Neural progenitor cell (in vitro differentiated cells): ENCODE results near the gene EPHA5. TPM values are rescaled to one million over a fixed set of nuclear protein-coding genes. Genes with fewer than 3 reads are reported as not detected.

Source experiments
- DNase-seq: peaks from one replicate; pipeline ENCODE4 v3.0.0-alpha.2; 2016; ENCODE audit warnings: low spot score
- H2AFZ ChIP-seq: fragments of 200-600 bp; sonication (generic); replicated peaks from 2 replicates; pipeline ENCODE4 v1.6.1; 2016; ENCODE audit warnings: antibody characterized with exemption
- H3F3A ChIP-seq: fragments of 200-600 bp; sonication (generic); 2 replicates; pipeline ENCODE4 v1.6.1; 2016; ENCODE audit warnings: antibody characterized with exemption, low read depth
- H3K27ac ChIP-seq: fragments of 200-600 bp; sonication (generic); 2 replicates; pipeline ENCODE4 v1.5.1; 2016; ENCODE audit warnings: mild to moderate bottlenecking
- H3K27me3 ChIP-seq: fragments of 200-600 bp; sonication (generic); 2 replicates; pipeline ENCODE4 v1.6.1; 2016; ENCODE audit warnings: mild to moderate bottlenecking, moderate library complexity
- H3K36me3 ChIP-seq: fragments of 200-600 bp; sonication (generic); 2 replicates; pipeline ENCODE4 v1.5.1; 2016
- H3K4me1 ChIP-seq: fragments of 200-600 bp; sonication (generic); 2 replicates; pipeline ENCODE4 v1.6.1; 2016; ENCODE audit warnings: mixed run types
- H3K4me2 ChIP-seq: fragments of 200-600 bp; sonication (generic); 2 replicates; pipeline ENCODE4 v1.6.1; 2016
- H3K4me3 ChIP-seq: fragments of 200-600 bp; sonication (generic); 2 replicates; pipeline ENCODE4 v1.5.1; 2016
- H3K79me2 ChIP-seq: fragments of 200-600 bp; sonication (generic); 2 replicates; pipeline ENCODE4 v1.6.1; 2016; ENCODE audit warnings: low read depth
- H3K9ac ChIP-seq: fragments of 200-600 bp; sonication (generic); 2 replicates; pipeline ENCODE4 v1.6.1; 2016
- H3K9me3 ChIP-seq: fragments of 200-600 bp; sonication (generic); 2 replicates; pipeline ENCODE4 v1.5.1; 2016; ENCODE audit warnings: low read depth
- H4K20me1 ChIP-seq: fragments of 200-600 bp; sonication (generic); 2 replicates; pipeline ENCODE4 v1.6.1; 2016; ENCODE audit warnings: low read depth
- H3K27ac Mint-ChIP-seq: 3 replicates; pipeline ENCODE4 v1.8.0; 2021; ENCODE audit warnings: mixed read lengths
- H3K27me3 Mint-ChIP-seq: 2 replicates; pipeline ENCODE4 v1.8.0; 2022; ENCODE audit warnings: low read depth, mild to moderate bottlenecking, inconsistent platforms, moderate library complexity, mixed read lengths; ENCODE audit not compliant: insufficient read depth
- H3K36me3 Mint-ChIP-seq: 3 replicates; pipeline ENCODE4 v1.8.0; 2021; ENCODE audit warnings: mixed read lengths
- H3K4me1 Mint-ChIP-seq: 3 replicates; pipeline ENCODE4 v1.8.0; 2021; ENCODE audit warnings: mixed read lengths
- H3K4me3 Mint-ChIP-seq: 3 replicates; pipeline ENCODE4 v1.8.0; 2021; ENCODE audit warnings: mild to moderate bottlenecking, moderate library complexity, mixed read lengths
- H3K9me3 Mint-ChIP-seq: 3 replicates; pipeline ENCODE4 v1.8.0; 2020; ENCODE audit warnings: mixed read lengths
- EZH2 ChIP-seq: fragments of 200-600 bp; sonication (generic); IDR thresholded peaks from 2 replicates; pipeline ENCODE4 v1.6.1; 2017; ENCODE audit warnings: antibody characterized with exemption, mild to moderate bottlenecking, moderate library complexity
- EZH2phosphoT487 ChIP-seq: fragments of 200-600 bp; sonication (generic); IDR thresholded peaks from 2 replicates; pipeline ENCODE4 v1.6.1; 2017; ENCODE audit warnings: antibody characterized with exemption
- total RNA-seq: library from RNA; depleted of rRNA; stranded (reverse); fragments of >200 nt; gene quantifications from 2 replicates; pipeline ENCODE4 v1.2.3, GENCODE V29; 2015; ENCODE audit warnings: low replicate concordance
- TF ChIP-seq, protein P1 (sequence below): fragments of 200-600 bp; sonication (generic); IDR thresholded peaks from 2 replicates; pipeline ENCODE4 v1.5.1; 2017; ENCODE audit warnings: antibody characterized with exemption, mild to moderate bottlenecking

The EPHA5 gene
- total RNA-seq, 1 donor from 2014 or later = not detected

DNA sequence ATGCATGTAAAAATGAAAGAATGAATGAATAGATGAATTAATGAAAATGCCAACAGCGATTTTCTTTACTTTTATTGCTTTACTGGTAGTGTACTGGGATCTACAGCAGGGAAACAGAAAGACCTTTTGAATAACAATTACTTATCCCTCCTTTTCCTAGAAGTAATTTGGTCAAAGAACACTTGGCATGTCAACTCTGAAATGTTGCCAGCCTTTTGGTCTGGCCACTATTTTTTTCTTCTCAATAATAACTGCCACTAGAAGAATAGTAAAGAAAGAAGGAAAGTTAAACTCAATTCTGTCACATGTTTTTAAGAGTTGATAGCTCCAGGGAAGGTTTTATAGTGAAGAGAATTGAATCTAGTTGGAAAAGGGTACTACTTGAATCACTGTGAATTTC, 52.9 kb downstream of the EPHA5 start:
- Histone ChIP-seq H3K4me3 (no peak overlapping the region), H3K27ac (no peak overlapping the region), H3K79me2 (no peaks in the 10 kb centered on the region), H3K27me3 (no peaks in the 10 kb centered on the region), H4K20me1 (no peaks in the 10 kb centered on the region), H3F3A (no peaks in the 10 kb centered on the region), H2AFZ (no peak overlapping the region), H3K36me3 (no peaks in the 10 kb centered on the region), H3K4me1 (no peaks in the 10 kb centered on the region), H3K4me2 (no peak overlapping the region), H3K9me3 (no peaks in the 10 kb centered on the region), H3K9ac (no peak overlapping the region)
- no peaks in the 10 kb centered on the region for H3K27me3 Mint-ChIP-seq
- H3K36me3 Mint-ChIP-seq = no peaks in the 10 kb centered on the region
- no peak overlapping the region for H3K27ac Mint-ChIP-seq
- no peak overlapping the region for H3K4me3 Mint-ChIP-seq
- no peaks in the 10 kb centered on the region for H3K9me3 Mint-ChIP-seq
- TF ChIP-seq EZH2 = no peak
- TF ChIP-seq EZH2phosphoT487 = no peak
- TF ChIP-seq, protein P1, sequence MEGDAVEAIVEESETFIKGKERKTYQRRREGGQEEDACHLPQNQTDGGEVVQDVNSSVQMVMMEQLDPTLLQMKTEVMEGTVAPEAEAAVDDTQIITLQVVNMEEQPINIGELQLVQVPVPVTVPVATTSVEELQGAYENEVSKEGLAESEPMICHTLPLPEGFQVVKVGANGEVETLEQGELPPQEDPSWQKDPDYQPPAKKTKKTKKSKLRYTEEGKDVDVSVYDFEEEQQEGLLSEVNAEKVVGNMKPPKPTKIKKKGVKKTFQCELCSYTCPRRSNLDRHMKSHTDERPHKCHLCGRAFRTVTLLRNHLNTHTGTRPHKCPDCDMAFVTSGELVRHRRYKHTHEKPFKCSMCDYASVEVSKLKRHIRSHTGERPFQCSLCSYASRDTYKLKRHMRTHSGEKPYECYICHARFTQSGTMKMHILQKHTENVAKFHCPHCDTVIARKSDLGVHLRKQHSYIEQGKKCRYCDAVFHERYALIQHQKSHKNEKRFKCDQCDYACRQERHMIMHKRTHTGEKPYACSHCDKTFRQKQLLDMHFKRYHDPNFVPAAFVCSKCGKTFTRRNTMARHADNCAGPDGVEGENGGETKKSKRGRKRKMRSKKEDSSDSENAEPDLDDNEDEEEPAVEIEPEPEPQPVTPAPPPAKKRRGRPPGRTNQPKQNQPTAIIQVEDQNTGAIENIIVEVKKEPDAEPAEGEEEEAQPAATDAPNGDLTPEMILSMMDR = no peak
- H3K4me1 Mint-ChIP-seq = no peaks in the 10 kb centered on the region
- DNase-seq = no peak

DNA sequence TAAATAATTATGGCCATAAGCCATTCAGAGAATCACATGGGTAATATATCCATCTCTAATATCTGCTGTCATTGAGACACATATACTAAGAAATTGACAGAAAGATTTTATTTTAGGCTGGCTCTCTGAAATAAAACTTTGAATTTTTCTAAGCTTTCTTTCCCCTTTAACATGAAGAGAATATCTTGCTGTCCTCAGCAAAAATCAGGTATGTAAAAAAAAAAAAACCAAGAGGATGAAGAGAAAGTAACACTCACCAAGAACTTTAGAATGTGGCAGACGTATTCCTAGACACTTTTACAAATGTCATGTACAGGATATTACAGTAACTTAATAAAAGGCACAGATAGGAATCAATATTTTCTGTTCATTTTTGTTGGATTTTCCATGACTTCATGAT, 65.8 kb downstream of the EPHA5 start:
- Histone ChIP-seq H3K4me2 (no peak overlapping the region), H3K36me3 (no peaks in the 10 kb centered on the region), H3K9ac (no peak overlapping the region), H3K27ac (no peak overlapping the region), H3K27me3 (no peaks in the 10 kb centered on the region), H3F3A (no peaks in the 10 kb centered on the region), H3K79me2 (no peaks in the 10 kb centered on the region), H3K9me3 (no peaks in the 10 kb centered on the region), H4K20me1 (no peaks in the 10 kb centered on the region), H3K4me3 (no peak overlapping the region), H2AFZ (no peak overlapping the region), H3K4me1 (no peaks in the 10 kb centered on the region)
- Mint-ChIP-seq H3K4me3 (no peak overlapping the region), H3K4me1 (no peaks in the 10 kb centered on the region), H3K9me3 (no peaks in the 10 kb centered on the region), H3K36me3 (no peaks in the 10 kb centered on the region), H3K27ac (no peak overlapping the region), H3K27me3 (no peaks in the 10 kb centered on the region)
- TF ChIP-seq EZH2 = no peak
- TF ChIP-seq, protein P1 = no peak
- no peak for TF ChIP-seq EZH2phosphoT487
- DNase-seq = no peak

DNA sequence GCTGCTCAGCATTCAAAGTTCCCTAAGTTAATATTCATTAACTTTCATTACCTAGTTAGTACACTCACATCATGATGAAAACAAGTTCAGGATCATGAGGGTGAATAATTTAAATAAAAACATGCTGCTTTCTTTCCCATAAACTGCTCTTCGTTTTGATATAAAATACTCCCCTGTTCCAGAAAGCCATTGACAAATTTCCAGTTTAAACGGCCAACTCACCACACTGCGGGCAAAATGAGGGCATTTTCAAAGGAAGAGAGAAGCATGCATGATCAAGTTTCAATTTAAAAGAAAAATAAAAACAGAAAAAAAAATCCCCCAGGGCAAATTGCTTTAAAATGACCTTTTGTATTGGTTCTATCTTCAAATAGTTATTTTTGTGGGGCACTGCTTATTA, 69.6 kb downstream of the EPHA5 start:
- Histone ChIP-seq H3K4me2 (no peak overlapping the region), H3K9me3 (no peaks in the 10 kb centered on the region), H2AFZ (no peak overlapping the region), H3F3A (no peaks in the 10 kb centered on the region), H3K4me1 (no peaks in the 10 kb centered on the region), H3K27ac (no peak overlapping the region), H3K27me3 (no peaks in the 10 kb centered on the region), H3K9ac (no peak overlapping the region), H4K20me1 (no peaks in the 10 kb centered on the region), H3K79me2 (no peaks in the 10 kb centered on the region), H3K4me3 (no peak overlapping the region), H3K36me3 (no peaks in the 10 kb centered on the region)
- H3K27ac Mint-ChIP-seq = no peak overlapping the region
- H3K27me3 Mint-ChIP-seq = no peaks in the 10 kb centered on the region
- peaks cover 3% of the 10 kb centered on the region for H3K4me1 Mint-ChIP-seq
- TF ChIP-seq EZH2phosphoT487 (no peak), EZH2 (no peak)
- TF ChIP-seq, protein P1 = no peak
- no peaks in the 10 kb centered on the region for H3K9me3 Mint-ChIP-seq
- no peak overlapping the region for H3K4me3 Mint-ChIP-seq
- DNase-seq = no peak
- no peaks in the 10 kb centered on the region for H3K36me3 Mint-ChIP-seq

DNA sequence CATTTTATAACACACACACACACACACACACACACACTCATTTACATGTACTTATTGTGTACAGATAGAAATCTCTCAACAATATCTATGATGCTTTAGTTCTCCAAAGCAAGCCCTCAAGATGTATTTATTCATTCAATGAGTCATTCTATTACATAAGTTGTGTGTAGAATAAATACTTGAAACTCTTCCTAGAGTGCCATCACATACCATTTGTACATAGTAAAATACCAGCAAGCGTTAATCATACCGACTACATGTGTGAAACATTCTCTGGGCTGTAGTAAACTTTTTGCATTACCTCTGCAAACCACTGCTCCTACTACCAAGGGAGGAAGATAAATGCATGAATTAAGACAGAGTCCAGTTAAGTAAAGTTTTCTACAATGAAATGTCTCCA, 70.9 kb downstream of the EPHA5 start:
- Histone ChIP-seq H3K9ac (no peak overlapping the region), H2AFZ (no peak overlapping the region), H3K79me2 (no peaks in the 10 kb centered on the region), H3K27ac (no peak overlapping the region), H3K9me3 (no peaks in the 10 kb centered on the region), H3F3A (no peaks in the 10 kb centered on the region), H3K36me3 (no peaks in the 10 kb centered on the region), H3K27me3 (no peaks in the 10 kb centered on the region), H3K4me1 (no peaks in the 10 kb centered on the region), H4K20me1 (no peaks in the 10 kb centered on the region), H3K4me2 (no peak overlapping the region), H3K4me3 (no peak overlapping the region)
- Mint-ChIP-seq H3K4me1 (peaks cover 3% of the 10 kb centered on the region), H3K27ac (no peak overlapping the region), H3K27me3 (no peaks in the 10 kb centered on the region), H3K36me3 (no peaks in the 10 kb centered on the region), H3K4me3 (no peak overlapping the region), H3K9me3 (no peaks in the 10 kb centered on the region)
- no peak for DNase-seq
- TF ChIP-seq, protein P1 = no peak
- TF ChIP-seq EZH2phosphoT487 = no peak
- no peak for TF ChIP-seq EZH2
